ENCODE measurements around the gene ATG16L1.

The ATG16L1 gene

GRCh38 chr2:233256048-233256447, 4.6 kb downstream of the ATG16L1 start:
- Histone ChIP-seq H3K4me3 (ENCODE audit: low read depth, low read length) (no peak overlapping the region), H3K4me1 (peaks cover 3% of the 10 kb centered on the region), H3K79me2 (peaks cover 23% of the 10 kb centered on the region), H3K27me3 (ENCODE audit: control insufficient read depth, insufficient read depth, low read length) (no peaks in the 10 kb centered on the region), H3K9ac (no peak overlapping the region), H3K27ac (no peak overlapping the region), H3K4me2 (ENCODE audit: low read length) (no peak overlapping the region), H3K9me3 (ENCODE audit: control insufficient read depth, low read length) (no peaks in the 10 kb centered on the region), H3K36me3 (ENCODE audit: control insufficient read depth, insufficient read depth, low read length) (no peaks in the 10 kb centered on the region), H2AFZ (no peak overlapping the region)
- no peak for TF ChIP-seq CTCF (IDR thresholded peaks at IDR 0.05)

GRCh38 chr2:233258211-233258610, 6.7 kb downstream of the ATG16L1 start:
- H2AFZ ChIP-seq = no peak overlapping the region
- H3K79me2 ChIP-seq = peaks cover 23% of the 10 kb centered on the region
- no peak overlapping the region for H3K4me3 ChIP-seq (ENCODE audit: low read depth, low read length)
- no peak overlapping the region for H3K9ac ChIP-seq
- no peaks in the 10 kb centered on the region for H3K9me3 ChIP-seq (ENCODE audit: control insufficient read depth, low read length)
- no peaks in the 10 kb centered on the region for H3K36me3 ChIP-seq (ENCODE audit: control insufficient read depth, insufficient read depth, low read length)
- no peak overlapping the region for H3K4me2 ChIP-seq (ENCODE audit: low read length)
- no peaks in the 10 kb centered on the region for H3K27me3 ChIP-seq (ENCODE audit: control insufficient read depth, insufficient read depth, low read length)
- H3K27ac ChIP-seq = no peak overlapping the region
- no peaks in the 10 kb centered on the region for H3K4me1 ChIP-seq
- no peak for TF ChIP-seq CTCF (IDR thresholded peaks at IDR 0.05)

- Histone ChIP-seq H3K9ac (no peak overlapping the region), H3K27me3 (ENCODE audit: control insufficient read depth, insufficient read depth, low read length) (no peaks in the 10 kb centered on the region), H3K4me1 (no peaks in the 10 kb centered on the region), H3K4me2 (ENCODE audit: low read length) (no peak overlapping the region), H3K27ac (no peak overlapping the region), H3K4me3 (ENCODE audit: low read depth, low read length) (no peak overlapping the region), H3K79me2 (peaks cover 21% of the 10 kb centered on the region), H3K36me3 (ENCODE audit: control insufficient read depth, insufficient read depth, low read length) (no peaks in the 10 kb centered on the region), H3K9me3 (ENCODE audit: control insufficient read depth, low read length) (no peaks in the 10 kb centered on the region), H2AFZ (no peak overlapping the region)
- no peak for TF ChIP-seq CTCF (IDR thresholded peaks at IDR 0.05)
Measured at GRCh38 chr2:233259730-233260129, 8.3 kb downstream of the ATG16L1 start.

GRCh38 chr2:233260661-233261060, 9.2 kb downstream of the ATG16L1 start:
- Histone ChIP-seq H3K27me3 (ENCODE audit: control insufficient read depth, insufficient read depth, low read length) (no peaks in the 10 kb centered on the region), H3K79me2 (peaks cover 21% of the 10 kb centered on the region), H3K4me3 (ENCODE audit: low read depth, low read length) (no peak overlapping the region), H2AFZ (no peak overlapping the region), H3K36me3 (ENCODE audit: control insufficient read depth, insufficient read depth, low read length) (no peaks in the 10 kb centered on the region), H3K9me3 (ENCODE audit: control insufficient read depth, low read length) (no peaks in the 10 kb centered on the region), H3K27ac (no peak overlapping the region), H3K9ac (no peak overlapping the region), H3K4me2 (ENCODE audit: low read length) (no peak overlapping the region), H3K4me1 (no peaks in the 10 kb centered on the region)
- TF ChIP-seq CTCF (IDR thresholded peaks at IDR 0.05) = no peak

GRCh38 chr2:233261819-233262555, 10.5 kb downstream of the ATG16L1 start:
- TF ChIP-seq CTCF (IDR thresholded peaks at IDR 0.05) = no peak
- H3K4me3 ChIP-seq (ENCODE audit: low read depth, low read length) = no peak overlapping the region
- H3K36me3 ChIP-seq (ENCODE audit: control insufficient read depth, insufficient read depth, low read length) = no peaks in the 10 kb centered on the region
- H3K9me3 ChIP-seq (ENCODE audit: control insufficient read depth, low read length) = no peaks in the 10 kb centered on the region
- no peak overlapping the region for H3K9ac ChIP-seq
- H3K79me2 ChIP-seq = peaks cover 21% of the 10 kb centered on the region
- H3K4me2 ChIP-seq (ENCODE audit: low read length) = no peak overlapping the region
- no peak overlapping the region for H3K27ac ChIP-seq
- no peak overlapping the region for H2AFZ ChIP-seq
- H3K27me3 ChIP-seq (ENCODE audit: control insufficient read depth, insufficient read depth, low read length) = no peaks in the 10 kb centered on the region
- no peaks in the 10 kb centered on the region for H3K4me1 ChIP-seq

Measured in parathyroid adenoma (tissue), 2 donors.